C1 segment of cervical spinal cord (tissue), 14 donors: ENCODE data around the gene ATAD2B.

Source experiments
- DNase-seq, 14 donors: peaks; one replicate each; lab custom pipeline; 2025; lab: John Stamatoyannopoulos, UW

ATAD2B gene

GRCh38 chr2:23915327-23915726 lies 11.6 kb downstream of the ATAD2B start:
- no peak for DNase-seq

GRCh38 chr2:23912054-23912453 lies 14.9 kb downstream of the ATAD2B start:
- no peak for DNase-seq

- no peak for DNase-seq
Measured at GRCh38 chr2:23905155-23905554, 21.8 kb downstream of the ATAD2B start.

DNA sequence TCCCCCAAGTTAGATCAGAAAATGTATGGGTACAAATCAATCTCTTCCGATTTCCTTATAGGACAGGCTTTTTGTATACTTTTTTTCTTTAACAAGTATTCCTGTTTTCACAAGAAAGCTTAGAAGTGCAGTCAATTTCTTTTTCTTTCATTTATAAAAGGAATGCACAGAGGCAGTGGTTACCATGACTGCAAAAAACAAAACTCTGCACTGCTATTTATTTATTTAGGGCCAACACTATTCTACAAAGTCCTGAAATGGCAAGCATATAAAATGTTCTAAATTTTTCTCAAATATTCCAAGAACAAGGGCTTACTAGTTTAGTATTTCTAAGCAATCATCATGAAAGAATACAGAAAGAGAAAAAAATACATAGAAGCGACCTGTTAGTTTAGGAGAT lies 22.2 kb downstream of the ATAD2B start:
- no peak for DNase-seq

DNA sequence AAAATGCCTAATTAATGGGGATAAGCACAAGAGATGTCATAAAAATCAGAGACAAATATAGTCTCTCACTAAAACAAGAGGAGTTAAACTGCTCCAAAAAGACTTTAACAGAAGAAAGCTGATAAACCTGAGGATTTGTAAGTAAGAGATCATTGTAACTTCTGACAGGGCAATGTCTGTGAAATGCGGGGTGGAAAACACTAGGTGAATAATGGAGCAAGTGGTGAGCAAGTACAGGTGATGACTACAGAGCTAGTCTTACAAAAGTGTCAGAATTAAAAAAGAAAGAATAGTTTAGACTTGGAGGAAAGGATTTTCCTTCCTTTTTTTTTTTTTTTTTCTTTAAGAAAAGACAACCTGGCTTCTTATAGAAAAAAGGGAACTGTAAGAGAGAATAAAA lies 22.7 kb downstream of the ATAD2B start:
- no peak for DNase-seq

DNA sequence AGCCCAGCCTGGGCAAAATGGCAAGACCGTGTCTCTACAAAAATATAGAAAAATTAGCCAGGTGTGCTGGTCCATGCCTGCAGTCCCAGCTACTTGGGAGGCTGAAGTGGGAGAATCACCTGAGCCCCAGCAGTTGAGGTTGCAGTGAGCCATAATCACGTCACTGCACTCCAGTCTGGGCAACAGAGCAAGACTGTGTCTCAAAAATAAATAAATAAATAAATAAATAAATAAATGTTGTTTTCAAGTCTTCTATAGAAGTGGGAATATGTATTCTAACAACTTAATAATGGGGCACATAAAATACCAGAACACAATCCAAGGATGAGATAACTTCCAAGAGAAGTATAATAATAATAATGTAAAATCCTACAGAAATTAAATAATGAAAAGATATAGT lies 23.9 kb downstream of the ATAD2B start:
- no peak for DNase-seq

DNA sequence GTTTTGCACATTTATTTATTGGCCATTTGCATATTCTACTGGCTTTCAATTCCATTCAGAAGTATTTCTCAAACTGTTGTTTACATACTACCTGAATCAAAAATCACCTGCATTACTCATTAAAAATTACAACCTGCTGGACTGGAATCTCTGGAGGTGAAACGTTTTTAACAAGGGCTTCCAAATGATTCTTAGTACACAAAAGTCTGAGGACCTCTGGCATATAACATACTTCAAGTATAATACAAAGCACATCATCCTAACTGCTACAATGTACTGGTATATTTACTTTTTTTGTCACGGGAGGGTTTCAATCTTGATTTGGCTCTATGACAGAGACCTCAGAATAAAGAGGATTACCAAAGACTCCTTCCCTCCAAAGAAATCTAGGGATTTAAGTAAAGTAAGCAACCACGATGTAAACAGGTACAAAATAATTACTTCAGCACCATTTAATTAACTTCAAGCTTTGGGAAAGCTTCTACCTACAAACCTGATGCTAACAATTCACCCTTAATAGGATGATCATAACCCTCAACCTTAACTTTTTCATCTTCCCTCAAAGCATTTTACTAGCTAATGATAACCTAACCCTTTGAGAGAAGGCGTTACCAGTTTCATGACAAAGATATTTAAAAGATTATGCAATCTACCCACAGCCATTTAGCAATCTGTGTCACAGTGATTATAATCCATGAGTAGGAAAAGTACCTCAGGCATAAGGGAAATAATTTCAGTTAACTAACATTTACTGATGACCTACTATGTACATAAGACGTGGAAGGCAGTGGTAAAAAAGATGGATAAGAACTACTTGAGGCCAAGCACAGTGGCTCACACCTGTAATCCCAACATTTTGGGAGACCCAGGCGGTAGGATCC lies 24.7 kb downstream of the ATAD2B start:
- DNase-seq: no peak

GRCh38 chr2:23900541-23901322 lies 26.2 kb downstream of the ATAD2B start:
- DNase-seq: peak in 1 of 14 donors; percentile 1

DNA sequence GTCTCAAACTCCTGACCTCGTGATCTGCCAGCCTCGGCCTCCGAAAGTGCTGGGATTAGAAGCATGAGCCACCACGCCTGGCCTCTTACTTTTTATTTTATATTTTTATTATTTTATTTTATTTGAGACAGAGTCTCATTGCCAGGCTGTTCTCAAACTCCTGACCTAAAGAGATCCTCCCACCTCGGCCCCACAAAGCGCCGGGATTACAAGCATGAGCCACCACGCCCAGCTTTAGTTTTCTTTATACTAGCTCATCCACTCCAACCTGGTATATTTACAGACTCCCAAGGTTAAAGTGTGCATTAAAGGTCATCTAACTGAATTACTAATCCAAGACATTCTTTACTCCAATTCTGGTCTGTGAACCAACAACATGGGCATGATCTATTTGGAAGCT lies 26.8 kb downstream of the ATAD2B start:
- DNase-seq: no peak

- DNase-seq: no peak
Measured at GRCh38 chr2:23871206-23871605, 55.7 kb downstream of the ATAD2B start.

DNA sequence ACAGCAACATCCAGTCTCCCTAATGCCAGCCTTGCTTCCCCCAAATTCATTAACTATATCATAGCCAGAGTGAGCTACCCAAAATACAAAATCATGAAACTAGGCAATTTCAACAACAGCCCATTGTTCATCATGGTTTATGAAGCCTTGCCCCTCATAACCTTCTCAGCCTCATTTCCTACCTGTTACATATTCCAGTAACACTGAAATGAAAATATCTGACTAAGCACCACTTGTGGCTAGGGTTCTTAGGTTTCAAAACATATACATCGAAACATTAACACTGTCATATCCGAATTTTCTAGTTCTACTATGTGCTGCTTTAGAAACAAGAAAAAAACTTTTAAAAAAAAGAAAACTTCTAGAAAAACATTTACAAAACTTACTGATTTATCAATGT lies 59.5 kb downstream of the ATAD2B start:
- DNase-seq: no peak

- DNase-seq: no peak
Measured at GRCh38 chr2:23862716-23863426, 64.1 kb downstream of the ATAD2B start.

GRCh38 chr2:23861952-23862351 lies 65.0 kb downstream of the ATAD2B start:
- no peak for DNase-seq

- DNase-seq: no peak
Measured at GRCh38 chr2:23859983-23860382, 66.9 kb downstream of the ATAD2B start.

DNA sequence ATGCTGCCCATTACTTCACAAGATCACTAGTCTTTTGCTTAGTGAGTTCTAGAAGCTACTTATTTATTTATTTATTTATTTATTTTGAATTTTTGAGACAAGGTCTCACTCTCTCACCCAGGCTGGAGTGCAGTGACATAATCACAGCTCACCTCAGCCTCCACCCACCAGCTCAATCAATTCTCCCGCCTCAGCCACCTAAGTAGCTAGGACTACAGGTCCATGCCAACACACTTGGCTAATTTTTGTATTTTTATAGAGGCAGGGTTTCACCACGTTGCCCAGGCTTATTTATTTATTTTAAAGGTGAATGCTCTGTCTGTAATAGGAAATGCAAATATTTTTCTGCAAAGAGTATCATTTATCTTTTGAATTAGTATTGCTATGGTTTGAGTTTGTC lies 67.7 kb downstream of the ATAD2B start:
- no peak for DNase-seq

DNA sequence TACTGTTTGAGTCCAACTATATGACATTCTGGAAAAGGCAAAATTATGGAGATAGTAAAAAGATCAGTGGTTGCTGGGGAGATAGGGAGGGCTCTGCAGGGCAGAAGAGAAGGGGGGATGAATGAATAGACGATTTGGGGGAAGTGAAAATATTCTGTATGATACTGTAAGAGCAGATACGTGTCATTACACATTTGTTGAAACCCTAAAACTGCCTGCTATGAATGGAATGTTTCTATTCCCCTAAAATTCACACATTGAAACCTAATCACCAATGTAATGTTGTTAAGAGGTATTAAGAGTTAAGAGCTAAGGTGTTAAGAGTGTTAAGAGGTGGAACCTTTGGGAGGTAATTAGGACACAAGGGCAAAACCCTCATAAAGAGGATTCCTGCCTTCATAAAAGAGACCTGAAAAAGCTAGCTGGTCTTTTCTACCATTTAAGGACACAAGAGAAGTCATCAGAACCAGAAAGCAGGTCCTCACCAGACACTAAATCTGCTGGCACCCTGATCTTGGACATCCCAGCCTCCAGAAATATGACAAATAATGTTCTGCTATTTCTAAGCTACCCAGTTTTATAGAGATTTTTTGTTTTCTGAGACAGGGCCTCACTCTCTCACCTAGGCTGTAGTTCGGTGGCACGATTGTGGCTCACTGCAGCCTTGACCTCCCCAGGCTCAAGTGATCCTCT lies 76.2 kb downstream of the ATAD2B start:
- no peak for DNase-seq

DNA sequence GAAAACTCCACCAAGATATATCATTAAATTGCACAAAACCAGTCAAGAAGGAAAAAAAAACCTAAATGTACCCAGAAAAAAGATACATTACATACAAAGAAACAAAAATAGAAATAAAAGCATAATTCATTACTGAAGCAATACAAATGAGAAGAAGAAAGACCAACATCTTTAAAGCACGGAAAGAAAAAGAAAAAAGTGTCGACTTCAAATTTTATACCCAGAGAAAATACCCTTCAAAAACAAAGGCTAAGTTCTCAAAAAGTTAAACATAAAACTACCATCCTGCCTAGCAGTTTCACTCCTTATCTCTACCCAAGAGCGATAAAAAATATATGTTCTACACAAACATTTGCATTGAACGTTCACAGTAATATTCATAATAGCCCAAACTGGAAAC lies 82.0 kb downstream of the ATAD2B start:
- no peak for DNase-seq

DNA sequence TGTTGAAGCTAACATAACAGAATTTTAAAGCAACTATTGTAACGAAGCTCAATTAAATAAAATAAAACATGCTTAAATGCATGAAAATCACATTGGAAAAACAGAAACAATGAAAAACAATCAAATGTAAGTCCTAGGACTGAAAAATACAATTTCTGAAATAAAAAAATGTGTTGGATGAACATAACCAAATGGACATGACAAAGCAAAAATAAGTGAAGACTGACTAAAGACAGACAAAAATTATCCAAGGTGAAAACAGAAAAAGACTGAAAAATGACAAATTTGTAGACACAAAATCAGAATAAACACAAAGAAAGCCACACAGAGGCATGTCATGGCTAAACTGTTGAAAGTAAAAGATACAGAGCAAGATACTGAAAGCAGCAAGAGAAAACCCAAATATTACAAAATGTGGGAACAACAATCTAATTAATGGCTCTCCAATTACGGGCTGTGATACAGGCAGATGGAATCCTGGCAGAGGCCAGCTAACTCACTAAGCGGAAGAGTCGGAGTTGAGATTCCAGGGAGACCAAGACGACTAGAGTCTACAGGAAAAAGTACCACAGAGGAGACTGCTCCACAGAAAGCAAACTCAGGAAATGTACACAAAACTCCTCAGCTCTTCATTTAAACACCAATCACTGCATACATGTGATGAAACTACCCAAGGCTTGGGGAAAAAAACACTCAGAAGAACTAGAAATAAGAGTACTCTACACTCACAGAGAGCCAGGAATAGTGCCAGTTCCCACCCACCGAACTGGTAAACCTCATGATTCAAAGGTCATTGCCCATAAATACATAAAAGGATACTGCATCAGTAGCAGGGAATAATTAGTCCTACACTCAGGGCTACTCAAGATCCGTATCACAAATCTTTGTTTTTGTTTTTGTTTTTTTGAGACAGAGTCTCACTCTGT lies 83.6 kb downstream of the ATAD2B start:
- DNase-seq: no peak

GRCh38 chr2:23839919-23840578 lies 86.9 kb downstream of the ATAD2B start:
- no peak for DNase-seq

- no peak for DNase-seq
Measured at GRCh38 chr2:23838996-23839395, 87.9 kb downstream of the ATAD2B start.
